ENCODE data around the gene C4orf50.

- TF ChIP-seq CTCF (IDR thresholded peaks at IDR 0.05) (no peak), POLR2A (IDR thresholded peaks at IDR 0.05) (no peak), POLR2AphosphoS5 (IDR thresholded peaks at IDR 0.05) (no peak), EP300 (IDR thresholded peaks at IDR 0.05) (no peak)
Observed at GRCh38 chr4:6008766-6009385, 9.4 kb downstream of the C4orf50 start.

Measured in sigmoid colon (tissue), 4 donors.